HepG2 (cell line): Measurements from ENCODE around the gene UBC. TPM values are rescaled to one million over a fixed set of nuclear protein-coding genes. Genes with fewer than 3 reads are reported as not detected.

Experiments
- DBP ChIP-seq: sonication (generic); formaldehyde crosslinking; IDR thresholded peaks from 2 replicates; pipeline ENCODE4 v1.4.0; 2020; ENCODE audit warnings: missing genetic modification reagents; ENCODE audit errors: not compliant biosample characterization
- DRAP1 ChIP-seq: IDR thresholded peaks from 2 replicates; pipeline ENCODE4 v1.6.1; 2016; ENCODE audit warnings: missing genetic modification reagents, missing compliant biosample characterization
- HDAC6 ChIP-seq: fragments of 200-600 bp; sonication (generic); IDR thresholded peaks from 2 replicates; pipeline ENCODE4 v1.7.0; 2017; ENCODE audit warnings: mild to moderate bottlenecking, antibody characterized with exemption, low read length, low read depth
- HNRNPLL ChIP-seq: fragments of 200-400 bp; formaldehyde crosslinking; IDR thresholded peaks from 2 replicates; pipeline ENCODE4 v1.6.1; 2017; ENCODE audit warnings: mild to moderate bottlenecking, low read depth, low read length; ENCODE audit not compliant: poor library complexity, severe bottlenecking
- JUNB ChIP-seq: sonication (generic); formaldehyde crosslinking; IDR thresholded peaks from 2 replicates; pipeline ENCODE4 v1.8.0; 2022; ENCODE audit warnings: missing genetic modification reagents, mild to moderate bottlenecking, borderline replicate concordance
- KLF15 ChIP-seq: sonication (generic); formaldehyde crosslinking; IDR thresholded peaks from 2 replicates; pipeline ENCODE4 v1.8.1; 2023; ENCODE audit warnings: borderline replicate concordance, mild to moderate bottlenecking, inconsistent platforms, missing genetic modification reagents, mixed read lengths
- MXD3 ChIP-seq: IDR thresholded peaks from 2 replicates; pipeline ENCODE4 v1.6.1; 2016; ENCODE audit warnings: mild to moderate bottlenecking, missing biosample characterization, missing genetic modification reagents
- NAIF1 ChIP-seq: sonication (generic); formaldehyde crosslinking; IDR thresholded peaks from 2 replicates; pipeline ENCODE4 v1.5.0; 2020; ENCODE audit warnings: mild to moderate bottlenecking, missing genetic modification reagents, borderline replicate concordance
- NKX3-1 ChIP-seq: sonication (generic); formaldehyde crosslinking; IDR thresholded peaks from 2 replicates; pipeline ENCODE4 v1.5.0; 2020; ENCODE audit warnings: missing genetic modification reagents
- NR2C2 ChIP-seq: sonication (generic); formaldehyde crosslinking; IDR thresholded peaks from 2 replicates; pipeline ENCODE4 v1.4.0; 2020; ENCODE audit warnings: missing genetic modification reagents, mild to moderate bottlenecking, moderate library complexity, borderline replicate concordance
- POLR2AphosphoS2 ChIP-seq: IDR thresholded peaks from 2 replicates; pipeline ENCODE4 v1.6.1; 2011; ENCODE audit warnings: low read depth, low read length, improper control_type of control experiment
- SP5 ChIP-seq: IDR thresholded peaks from 2 replicates; pipeline ENCODE4 v1.6.1; 2016; ENCODE audit warnings: low read depth, borderline replicate concordance
- SPEN ChIP-seq: sonication (generic); formaldehyde crosslinking; IDR thresholded peaks from 2 replicates; pipeline ENCODE4 v1.5.1; 2020; ENCODE audit warnings: low read depth, mild to moderate bottlenecking, missing genetic modification reagents
- ZBTB42 ChIP-seq: sonication (generic); formaldehyde crosslinking; IDR thresholded peaks from 2 replicates; pipeline ENCODE4 v1.5.0; 2020; ENCODE audit warnings: mild to moderate bottlenecking, missing genetic modification reagents
- ZFP36L2 ChIP-seq: sonication (generic); formaldehyde crosslinking; IDR thresholded peaks from 2 replicates; pipeline ENCODE4 v1.4.0; 2020; ENCODE audit warnings: missing genetic modification reagents
- ZMYM4 ChIP-seq: sonication (generic); formaldehyde crosslinking; IDR thresholded peaks from 2 replicates; pipeline ENCODE4 v1.8.1; 2023; ENCODE audit warnings: mild to moderate bottlenecking, missing genetic modification reagents
- ZNF556 ChIP-seq: sonication (generic); formaldehyde crosslinking; IDR thresholded peaks from 2 replicates; pipeline ENCODE4 v1.4.0; 2020; ENCODE audit warnings: mild to moderate bottlenecking, missing genetic modification reagents, borderline replicate concordance
- ZNF724P ChIP-seq: sonication (generic); formaldehyde crosslinking; IDR thresholded peaks from 2 replicates; pipeline ENCODE4 v1.8.0; 2022; ENCODE audit warnings: missing genetic modification reagents, borderline replicate concordance
- ZNF891 ChIP-seq: sonication (generic); formaldehyde crosslinking; IDR thresholded peaks from 2 replicates; pipeline ENCODE4 v1.5.0; 2020; ENCODE audit warnings: mild to moderate bottlenecking, missing genetic modification reagents
- polyA plus RNA-seq, 8 experiments: library from polyadenylated mRNA; depleted of rRNA in 3 of 8; stranded (reverse) in 7 of 8; unstranded in 1 of 8; fragments of >200 nt; fragmentation: Illumina TruSeq in 4 of 8; extraction: Trizol in 4 of 8; gene quantifications; 2 replicates each; pipeline versions ENCODE4 v1.2.1 to v1.2.3, GENCODE V29; 2011 to 2016; ENCODE audit warnings: low read depth in 4 of 8, missing spikeins in 1 of 8, mixed read lengths in 1 of 8; ENCODE audit not compliant: insufficient read depth in 1 of 8
- total RNA-seq, 5 experiments: library from RNA; depleted of rRNA; stranded (reverse); fragments of >200 nt; fragmentation: Illumina TruSeq; extraction: Trizol; gene quantifications; 2 replicates each; pipeline ENCODE4 v1.2.3, GENCODE V29; 2016; ENCODE audit warnings: low read depth in 1 of 5
- TF ChIP-seq, protein P1 (sequence below): sonication (generic); formaldehyde crosslinking; IDR thresholded peaks from 2 replicates; pipeline ENCODE4 v1.5.1; 2020; ENCODE audit warnings: missing genetic modification reagents, mild to moderate bottlenecking, borderline replicate concordance
- TF ChIP-seq, protein P2 (sequence below): sonication (generic); formaldehyde crosslinking; conservative IDR thresholded peaks from 2 replicates; pipeline ENCODE4 v1.4.0; 2020; ENCODE audit warnings: missing genetic modification reagents

Gene UBC
- total and polyA plus RNA-seq, 2 of the 13 experiments (the other 11 are each of a cell fraction or from before 2014, with no cell fraction given): 805 to 1,432 TPM

GRCh38 chr12:124914392-124915238 is at the start of gene UBC (continued):
- TF ChIP-seq, protein P1, sequence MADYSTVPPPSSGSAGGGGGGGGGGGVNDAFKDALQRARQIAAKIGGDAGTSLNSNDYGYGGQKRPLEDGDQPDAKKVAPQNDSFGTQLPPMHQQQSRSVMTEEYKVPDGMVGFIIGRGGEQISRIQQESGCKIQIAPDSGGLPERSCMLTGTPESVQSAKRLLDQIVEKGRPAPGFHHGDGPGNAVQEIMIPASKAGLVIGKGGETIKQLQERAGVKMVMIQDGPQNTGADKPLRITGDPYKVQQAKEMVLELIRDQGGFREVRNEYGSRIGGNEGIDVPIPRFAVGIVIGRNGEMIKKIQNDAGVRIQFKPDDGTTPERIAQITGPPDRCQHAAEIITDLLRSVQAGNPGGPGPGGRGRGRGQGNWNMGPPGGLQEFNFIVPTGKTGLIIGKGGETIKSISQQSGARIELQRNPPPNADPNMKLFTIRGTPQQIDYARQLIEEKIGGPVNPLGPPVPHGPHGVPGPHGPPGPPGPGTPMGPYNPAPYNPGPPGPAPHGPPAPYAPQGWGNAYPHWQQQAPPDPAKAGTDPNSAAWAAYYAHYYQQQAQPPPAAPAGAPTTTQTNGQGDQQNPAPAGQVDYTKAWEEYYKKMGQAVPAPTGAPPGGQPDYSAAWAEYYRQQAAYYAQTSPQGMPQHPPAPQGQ (CRISPR knock-in tag): no peak; the same call in 1 of the 2 replicates
- TF ChIP-seq ZNF891 (peak; percentile 97), HDAC6 (peak; percentile 94), NKX3-1 (CRISPR knock-in tag) (peak; percentile 44), JUNB (CRISPR knock-in tag) (0 out of 2 replicates have a peak, but pooled peaks have one; percentile 53), POLR2AphosphoS2 (peak; percentile 99), HNRNPLL (peak; percentile 78), ZBTB42 (peak; percentile 85), ZFP36L2 (CRISPR knock-in tag) (0 out of 2 replicates have a peak, but pooled peaks have one; percentile 8), SP5 (CRISPR knock-in tag) (peak; percentile 60), NAIF1 (CRISPR knock-in tag) (peak; percentile 90; the same call in 1 of the 2 replicates), ZNF556 (no peak; the same call in 1 of the 2 replicates), SPEN (CRISPR knock-in tag) (peak; percentile 96), DRAP1 (CRISPR knock-in tag) (peak; percentile 96), NR2C2 (CRISPR knock-in tag) (peak; percentile 73; the same call in 1 of the 2 replicates), MXD3 (CRISPR knock-in tag) (peak; percentile 64), DBP (CRISPR knock-in tag) (no peak), KLF15 (CRISPR knock-in tag) (peak; percentile 81; the same call in 1 of the 2 replicates), ZMYM4 (CRISPR knock-in tag) (peak; percentile 92), ZNF724P (0 out of 2 replicates have a peak, but pooled peaks have one; percentile 45)
- TF ChIP-seq, protein P2, sequence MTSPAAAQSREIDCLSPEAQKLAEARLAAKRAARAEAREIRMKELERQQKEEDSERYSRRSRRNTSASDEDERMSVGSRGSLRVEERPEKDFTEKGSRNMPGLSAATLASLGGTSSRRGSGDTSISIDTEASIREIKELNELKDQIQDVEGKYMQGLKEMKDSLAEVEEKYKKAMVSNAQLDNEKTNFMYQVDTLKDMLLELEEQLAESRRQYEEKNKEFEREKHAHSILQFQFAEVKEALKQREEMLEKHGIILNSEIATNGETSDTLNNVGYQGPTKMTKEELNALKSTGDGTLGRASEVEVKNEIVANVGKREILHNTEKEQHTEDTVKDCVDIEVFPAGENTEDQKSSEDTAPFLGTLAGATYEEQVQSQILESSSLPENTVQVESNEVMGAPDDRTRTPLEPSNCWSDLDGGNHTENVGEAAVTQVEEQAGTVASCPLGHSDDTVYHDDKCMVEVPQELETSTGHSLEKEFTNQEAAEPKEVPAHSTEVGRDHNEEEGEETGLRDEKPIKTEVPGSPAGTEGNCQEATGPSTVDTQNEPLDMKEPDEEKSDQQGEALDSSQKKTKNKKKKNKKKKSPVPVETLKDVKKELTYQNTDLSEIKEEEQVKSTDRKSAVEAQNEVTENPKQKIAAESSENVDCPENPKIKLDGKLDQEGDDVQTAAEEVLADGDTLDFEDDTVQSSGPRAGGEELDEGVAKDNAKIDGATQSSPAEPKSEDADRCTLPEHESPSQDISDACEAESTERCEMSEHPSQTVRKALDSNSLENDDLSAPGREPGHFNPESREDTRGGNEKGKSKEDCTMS (CRISPR knock-in tag): no peak; the same call in 1 of the 2 replicates
